Lower leg skin (tissue), 4 donors: ENCODE results near the gene ADAM10. TPM values are rescaled to one million over a fixed set of nuclear protein-coding genes. Genes with fewer than 3 reads are reported as not detected.

Source experiments
- DNase-seq, 2 donors: peaks; one replicate each; pipeline ENCODE4 v3.0.0-alpha.2; 2019; ENCODE audit warnings: low spot score in 2 of 2
- H3K4me3 ChIP-seq: fragments of 200-600 bp; sonication (generic); 2 replicates; pipeline ENCODE4 v1.5.1; 2017; ENCODE audit warnings: mild to moderate bottlenecking, low read depth; ENCODE audit not compliant: poor library complexity, severe bottlenecking
- POLR2A ChIP-seq, 2 donors: fragments of 450-650 bp; IDR thresholded peaks; one replicate each; pipeline ENCODE4 v1.6.1; 2016 to 2017; ENCODE audit warnings: antibody characterized with exemption in 2 of 2, mild to moderate bottlenecking in 1 of 2, moderate library complexity in 1 of 2
- WGBS, 2 donors: methylation state at CpG; one replicate each; pipeline ENCODE4 v1.1.5; 2018; 5-methylcytosine and 5-hydroxymethylcytosine counted together
- intact Hi-C: fragments of 100-400 bp; cut with DNase I; formaldehyde crosslinking; loops from one replicate; pipeline ENCODE4 v1.15.0; 2023; ENCODE audit warnings: low total_unique reads
- total RNA-seq, 4 donors: library from RNA; depleted of rRNA; stranded (reverse); fragments of >200 nt; gene quantifications; one replicate each; pipeline ENCODE4 v1.1.0, GENCODE V29; 2016
- TF ChIP-seq, protein P1 (sequence below), 3 donors: fragments of 450-650 bp; IDR thresholded peaks; one replicate each; pipeline ENCODE4 v1.5.1; 2016; ENCODE audit warnings: antibody characterized with exemption in 3 of 3, mild to moderate bottlenecking in 3 of 3, moderate library complexity in 2 of 3

ADAM10 gene
- total RNA-seq, 4 donors from 2014 or later: 40.4 to 45.1 (median 44.5) TPM

DNA sequence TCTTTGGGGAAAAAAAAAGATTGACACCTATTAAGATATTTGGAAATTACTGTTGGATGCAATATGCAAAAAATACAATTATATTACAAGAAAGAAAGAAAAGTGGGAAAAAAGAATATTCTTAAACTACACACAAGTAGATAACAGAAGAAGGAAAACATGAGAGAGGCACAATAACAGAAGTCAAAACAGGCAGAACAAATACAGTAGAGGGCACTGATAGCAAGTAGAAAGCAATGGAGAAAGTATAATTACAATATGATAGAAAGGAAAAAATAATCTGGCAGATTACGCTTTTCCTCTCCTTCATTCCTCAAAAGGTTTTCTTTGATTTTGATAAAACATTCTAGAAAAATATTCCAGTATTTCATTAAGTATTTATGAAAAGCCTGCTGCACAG is 72.1 kb downstream of the ADAM10 start:
- TF ChIP-seq, protein P1, sequence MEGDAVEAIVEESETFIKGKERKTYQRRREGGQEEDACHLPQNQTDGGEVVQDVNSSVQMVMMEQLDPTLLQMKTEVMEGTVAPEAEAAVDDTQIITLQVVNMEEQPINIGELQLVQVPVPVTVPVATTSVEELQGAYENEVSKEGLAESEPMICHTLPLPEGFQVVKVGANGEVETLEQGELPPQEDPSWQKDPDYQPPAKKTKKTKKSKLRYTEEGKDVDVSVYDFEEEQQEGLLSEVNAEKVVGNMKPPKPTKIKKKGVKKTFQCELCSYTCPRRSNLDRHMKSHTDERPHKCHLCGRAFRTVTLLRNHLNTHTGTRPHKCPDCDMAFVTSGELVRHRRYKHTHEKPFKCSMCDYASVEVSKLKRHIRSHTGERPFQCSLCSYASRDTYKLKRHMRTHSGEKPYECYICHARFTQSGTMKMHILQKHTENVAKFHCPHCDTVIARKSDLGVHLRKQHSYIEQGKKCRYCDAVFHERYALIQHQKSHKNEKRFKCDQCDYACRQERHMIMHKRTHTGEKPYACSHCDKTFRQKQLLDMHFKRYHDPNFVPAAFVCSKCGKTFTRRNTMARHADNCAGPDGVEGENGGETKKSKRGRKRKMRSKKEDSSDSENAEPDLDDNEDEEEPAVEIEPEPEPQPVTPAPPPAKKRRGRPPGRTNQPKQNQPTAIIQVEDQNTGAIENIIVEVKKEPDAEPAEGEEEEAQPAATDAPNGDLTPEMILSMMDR (IDR thresholded peaks at IDR 0.05): no peak
- no peak for TF ChIP-seq POLR2A (IDR thresholded peaks at IDR 0.05)
- intact Hi-C loops: no loop called here
- DNase-seq: no peak
- 77 to 80% methylated on average over 1 of the region's 1 CpG for WGBS, 2 donors
- no peak overlapping the region for H3K4me3 ChIP-seq

DNA sequence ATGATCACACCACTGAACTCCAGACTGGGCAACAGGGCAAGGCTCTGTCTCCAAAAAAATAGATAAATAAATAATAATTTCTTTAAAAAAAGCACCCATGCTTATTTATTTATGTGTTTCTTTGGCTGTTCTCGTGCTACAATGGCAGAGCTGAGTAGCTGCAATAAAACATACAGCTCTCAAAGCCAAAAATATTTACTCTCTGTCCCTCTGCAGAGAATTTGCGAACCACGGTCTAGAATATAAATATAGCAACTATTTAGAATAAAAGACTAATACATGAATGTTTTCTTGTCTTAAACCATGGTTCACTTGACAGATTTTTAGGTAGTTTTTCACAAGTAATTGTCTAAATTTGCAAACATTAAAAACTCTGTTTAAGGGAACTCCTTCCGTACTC is 72.7 kb downstream of the ADAM10 start:
- H3K4me3 ChIP-seq: no peak overlapping the region
- no peak for TF ChIP-seq POLR2A (IDR thresholded peaks at IDR 0.05)
- TF ChIP-seq, protein P1 (IDR thresholded peaks at IDR 0.05): no peak
- 89 to 94% methylated on average over 4 of the region's 4 CpGs for WGBS, 2 donors
- intact Hi-C loops: no loop called here
- no peak for DNase-seq

DNA sequence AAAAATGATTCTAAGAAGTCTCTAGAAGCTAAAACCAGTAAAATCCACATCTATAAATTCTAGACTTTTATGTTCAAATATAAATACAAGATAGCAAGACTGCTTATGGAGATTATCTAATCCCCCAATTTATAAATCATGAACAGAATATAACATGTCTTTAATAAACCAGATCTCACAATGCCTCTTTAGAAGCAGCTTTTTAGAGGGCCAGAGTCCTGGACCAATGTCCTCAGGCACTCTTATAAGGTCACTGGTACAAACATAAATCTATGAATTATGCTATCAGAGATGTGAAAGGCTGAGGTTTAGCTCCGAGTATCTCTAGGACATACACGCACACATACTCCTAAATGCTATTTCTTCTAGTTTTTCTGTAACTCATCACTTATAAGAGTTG is 78.3 kb downstream of the ADAM10 start:
- H3K4me3 ChIP-seq: no peak overlapping the region
- DNase-seq: no peak
- no peak for TF ChIP-seq POLR2A (IDR thresholded peaks at IDR 0.05)
- TF ChIP-seq, protein P1 (IDR thresholded peaks at IDR 0.05): no peak
- intact Hi-C loops: no loop called here
- WGBS, 2 donors: 93 to 97% methylated on average over 2 of the region's 2 CpGs

DNA sequence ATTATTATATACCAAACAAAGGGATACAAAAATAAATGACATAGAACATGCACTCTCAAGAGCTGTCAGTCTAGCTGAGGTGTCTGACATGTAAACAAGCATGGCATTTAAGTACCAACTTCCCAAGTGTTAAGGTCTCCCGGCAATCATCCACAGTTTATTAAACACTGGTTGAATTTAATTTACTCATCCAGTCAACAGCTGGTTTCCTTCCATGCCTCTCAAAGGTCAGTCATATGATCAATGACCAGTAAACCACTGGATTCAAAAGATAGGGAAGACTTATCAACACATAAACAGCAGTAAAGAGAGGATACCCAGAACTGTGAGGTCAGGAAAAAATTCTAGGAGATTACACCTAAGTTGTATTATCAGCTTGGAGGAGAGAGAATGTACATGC is 80.4 kb downstream of the ADAM10 start:
- no peak overlapping the region for H3K4me3 ChIP-seq
- 79 to 85% methylated on average over 1 of the region's 1 CpG for WGBS, 2 donors
- intact Hi-C loops: no loop called here
- no peak for TF ChIP-seq POLR2A (IDR thresholded peaks at IDR 0.05)
- TF ChIP-seq, protein P1 (IDR thresholded peaks at IDR 0.05): no peak
- DNase-seq: no peak

- 49 to 51% methylated on average over 1 of the region's 1 CpG for WGBS, 2 donors
These were observed 82.5 kb downstream of the ADAM10 start for GRCh38 chr15:58666957-58667356.

GRCh38 chr15:58665672-58666071 is 83.8 kb downstream of the ADAM10 start:
- TF ChIP-seq, protein P1 (IDR thresholded peaks at IDR 0.05): no peak
- 97 to 98% methylated on average over 2 of the region's 2 CpGs for WGBS, 2 donors
- H3K4me3 ChIP-seq: no peak overlapping the region
- intact Hi-C loops: no loop called here
- DNase-seq: no peak

More at GRCh38 chr15:58666957-58667356, 82.5 kb downstream of the ADAM10 start:
- TF ChIP-seq, protein P1 (IDR thresholded peaks at IDR 0.05): no peak
- TF ChIP-seq POLR2A (IDR thresholded peaks at IDR 0.05): no peak
- intact Hi-C loops: no loop called here
- DNase-seq: no peak
- H3K4me3 ChIP-seq: no peak overlapping the region
